Smooth muscle cell (in vitro differentiated cells): ENCODE data around the gene MRPS10. TPM values are rescaled to one million over a fixed set of nuclear protein-coding genes. Genes with fewer than 3 reads are reported as not detected.
"Not testable (repeated sequence)": the region's sequence is repeated elsewhere in the genome, so short reads cannot be mapped to it uniquely, and the experiment has no call there.

Experiments used
- DNase-seq: peaks from one replicate; lab custom pipeline; 2025; ENCODE audit not compliant: unreplicated experiment; lab: John Stamatoyannopoulos, UW
- H2AFZ ChIP-seq: fragments of 200-600 bp; sonication (generic); 2 replicates; pipeline ENCODE4 v1.6.0; 2016; ENCODE audit warnings: antibody characterized with exemption, low read depth, mild to moderate bottlenecking
- H3F3A ChIP-seq: fragments of 200-600 bp; sonication (generic); 2 replicates; pipeline ENCODE4 v1.6.0; 2017; ENCODE audit warnings: antibody characterized with exemption, low read depth
- H3K27ac ChIP-seq: fragments of 200-600 bp; sonication (generic); 2 replicates; pipeline ENCODE4 v1.5.1; 2016; ENCODE audit warnings: low read depth, mild to moderate bottlenecking
- H3K27me3 ChIP-seq: fragments of 200-600 bp; sonication (generic); 2 replicates; pipeline ENCODE4 v1.6.1; 2016; ENCODE audit warnings: low read depth, mild to moderate bottlenecking
- H3K36me3 ChIP-seq: fragments of 200-600 bp; sonication (generic); 2 replicates; pipeline ENCODE4 v1.5.1; 2016; ENCODE audit warnings: low read depth
- H3K4me1 ChIP-seq: fragments of 200-600 bp; sonication (generic); 2 replicates; pipeline ENCODE4 v1.5.1; 2016; ENCODE audit warnings: low read depth
- H3K4me2 ChIP-seq: fragments of 200-600 bp; sonication (generic); 2 replicates; pipeline ENCODE4 v1.6.0; 2016; ENCODE audit warnings: mild to moderate bottlenecking
- H3K4me3 ChIP-seq: fragments of 200-600 bp; sonication (generic); 2 replicates; pipeline ENCODE4 v1.5.1; 2016; ENCODE audit warnings: mild to moderate bottlenecking
- H3K79me2 ChIP-seq: fragments of 200-600 bp; sonication (generic); 2 replicates; pipeline ENCODE4 v1.6.0; 2016; ENCODE audit warnings: low read depth, mild to moderate bottlenecking
- H3K9ac ChIP-seq: fragments of 200-600 bp; sonication (generic); 2 replicates; pipeline ENCODE4 v1.6.0; 2016; ENCODE audit warnings: low read depth
- H3K9me3 ChIP-seq: fragments of 200-600 bp; sonication (generic); replicated peaks from 2 replicates; pipeline ENCODE4 v1.5.1; 2016; ENCODE audit warnings: low read depth
- H4K20me1 ChIP-seq: fragments of 200-600 bp; sonication (generic); 2 replicates; pipeline ENCODE4 v1.6.0; 2016; ENCODE audit warnings: low read depth
- CTCF ChIP-seq: fragments of 200-600 bp; sonication (generic); IDR thresholded peaks from 2 replicates; pipeline ENCODE4 v1.5.1; 2017; ENCODE audit warnings: borderline replicate concordance, mild to moderate bottlenecking, antibody characterized with exemption; ENCODE audit not compliant: insufficient read depth, poor library complexity, severe bottlenecking
- WGBS: methylation state at CpG from one replicate; pipeline ENCODE4 v1.1.7; 2016; ENCODE audit warnings: low lambda C conversion rate; 5-methylcytosine and 5-hydroxymethylcytosine counted together
- polyA plus RNA-seq: library from polyadenylated mRNA; unstranded; fragments of >200 nt; fragmentation: Nextera tagmentation; extraction: Ambion mirVana; gene quantifications from 2 replicates; pipeline ENCODE4 v1.2.1, GENCODE V29; 2016
- total RNA-seq: library from RNA; depleted of rRNA; stranded (reverse); fragments of >200 nt; gene quantifications from 2 replicates; pipeline ENCODE4 v1.2.3, GENCODE V29; 2014

Gene MRPS10
- total and polyA plus RNA-seq, 2 experiments from 2014 or later: 41.1 to 47.8 TPM

- H3K79me2 ChIP-seq: peaks cover 10% of the 10 kb centered on the region
- no peak overlapping the region for H2AFZ ChIP-seq
- no peaks in the 10 kb centered on the region for H3F3A ChIP-seq
- no peaks in the 10 kb centered on the region for H3K9me3 ChIP-seq
- DNase-seq: no peak
- peaks cover 6% of the 10 kb centered on the region for H4K20me1 ChIP-seq
- peaks cover 26% of the 10 kb centered on the region for H3K36me3 ChIP-seq
- H3K4me1 ChIP-seq: peaks cover 3% of the 10 kb centered on the region
- H3K4me3 ChIP-seq: no peak overlapping the region
- no peak overlapping the region for H3K27ac ChIP-seq
- 98% methylated on average over 6 of the region's 6 CpGs for WGBS
- H3K4me2 ChIP-seq: no peak overlapping the region
- no peak overlapping the region for H3K9ac ChIP-seq
- H3K27me3 ChIP-seq: no peaks in the 10 kb centered on the region
- TF ChIP-seq CTCF: no peak
Measured at GRCh38 chr6:42211726-42212125, 5.9 kb downstream of the MRPS10 start.

GRCh38 chr6:42210551-42210950 is 7.1 kb downstream of the MRPS10 start:
- Histone ChIP-seq H3K27me3 (no peaks in the 10 kb centered on the region), H3K9ac (no peak overlapping the region), H3K9me3 (no peaks in the 10 kb centered on the region), H3K4me1 (no peaks in the 10 kb centered on the region), H3K4me3 (no peak overlapping the region), H4K20me1 (peaks cover 6% of the 10 kb centered on the region), H2AFZ (no peak overlapping the region), H3K4me2 (no peak overlapping the region), H3F3A (no peaks in the 10 kb centered on the region), H3K79me2 (peaks cover 6% of the 10 kb centered on the region), H3K27ac (no peak overlapping the region), H3K36me3 (peaks cover 26% of the 10 kb centered on the region)
- 100% methylated on average over 1 of the region's 1 CpG for WGBS
- DNase-seq: no peak
- TF ChIP-seq CTCF: no peak

GRCh38 chr6:42207559-42207958 is 10.1 kb downstream of the MRPS10 start:
- WGBS: 86% methylated on average over 2 of the region's 2 CpGs

GRCh38 chr6:42204768-42205282 is 12.8 kb downstream of the MRPS10 start:
- Histone ChIP-seq H3K27ac (peak overlapping the region; percentile 19), H3K9me3 (no peaks in the 10 kb centered on the region), H4K20me1 (no peaks in the 10 kb centered on the region), H2AFZ (no peak overlapping the region), H3K79me2 (no peaks in the 10 kb centered on the region), H3K27me3 (no peaks in the 10 kb centered on the region), H3K4me3 (no peak overlapping the region), H3K36me3 (peaks cover 10% of the 10 kb centered on the region), H3K4me1 (peaks cover 5% of the 10 kb centered on the region), H3F3A (no peaks in the 10 kb centered on the region), H3K4me2 (peak overlapping the region; percentile 4), H3K9ac (no peak overlapping the region)
- TF ChIP-seq CTCF: no peak
- 86% methylated on average over 3 of the region's 4 CpGs for WGBS
- DNase-seq: no peak

More at GRCh38 chr6:42207559-42207958, 10.1 kb downstream of the MRPS10 start:
- not testable (repeated sequence) for H3F3A ChIP-seq, H3K4me2 ChIP-seq, H3K4me1 ChIP-seq, H3K27me3 ChIP-seq, H2AFZ ChIP-seq, H3K79me2 ChIP-seq, DNase-seq, H3K4me3 ChIP-seq, H3K9me3 ChIP-seq, H4K20me1 ChIP-seq, H3K27ac ChIP-seq, H3K9ac ChIP-seq
- peaks cover 25% of the 10 kb centered on the region for H3K36me3 ChIP-seq
